PFSK-1 (cell line): ENCODE results near the gene KIN.

Experiments
- FOXP2 ChIP-seq: optimal IDR thresholded peaks from 2 replicates; pipeline ENCODE3; 2011; ENCODE audit warnings: borderline replicate concordance, control low read depth, inconsistent platforms; ENCODE audit not compliant: insufficient read depth; ENCODE audit errors: extremely low read length, extremely low read depth
- POLR2AphosphoS5 ChIP-seq: IDR thresholded peaks from 2 replicates; pipeline ENCODE4 v1.6.1; 2012; ENCODE audit warnings: low read depth, mild to moderate bottlenecking, control low read depth, low read length, moderate library complexity
- SIN3A ChIP-seq: IDR thresholded peaks from 2 replicates; pipeline ENCODE4 v1.6.1; 2012; ENCODE audit warnings: mild to moderate bottlenecking, low read length, moderate library complexity, borderline replicate concordance; ENCODE audit not compliant: insufficient read depth
- TAF1 ChIP-seq: IDR thresholded peaks from 2 replicates; pipeline ENCODE4 v1.6.1; 2012; ENCODE audit warnings: low read length, control low read depth, borderline replicate concordance; ENCODE audit not compliant: insufficient read depth
- TF ChIP-seq, protein P1 (sequence below), 2 experiments: IDR thresholded peaks; 2 replicates each; pipeline versions ENCODE4 v1.6.1 to v1.8.0; 2011 to 2012; ENCODE audit warnings: low read depth in 2 of 2, low read length in 2 of 2, control low read depth in 1 of 2, inconsistent platforms in 1 of 2, mild to moderate bottlenecking in 1 of 2, moderate library complexity in 1 of 2; ENCODE audit not compliant: insufficient read depth in 1 of 2

KIN gene

DNA sequence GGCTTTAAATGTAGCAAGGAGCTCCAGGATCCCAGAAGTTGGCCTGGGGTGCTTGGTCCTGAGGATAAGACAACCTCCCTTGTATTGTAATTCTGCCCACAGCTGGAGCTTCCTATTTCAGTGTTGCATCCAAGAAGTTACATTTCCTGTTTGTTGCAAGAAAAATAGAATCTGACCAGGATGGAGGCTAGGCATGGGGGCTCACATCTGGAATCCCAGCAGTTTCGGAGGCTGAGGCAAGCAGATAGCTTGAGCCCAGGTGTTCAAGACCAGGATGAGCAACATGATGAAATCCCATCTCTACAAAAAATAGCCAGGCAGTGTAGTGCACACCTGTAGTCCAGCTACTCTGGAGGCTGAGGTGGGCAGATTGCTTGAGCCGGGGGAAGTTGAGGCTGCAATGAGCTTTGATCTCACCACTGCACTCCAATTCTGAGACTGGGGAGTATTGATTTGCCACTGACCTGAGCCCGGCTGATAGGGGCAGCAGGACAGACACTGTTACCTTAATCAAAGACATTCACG lies 85.4 kb downstream of the KIN start:
- TF ChIP-seq TAF1 (no peak), POLR2AphosphoS5 (no peak), SIN3A (no peak), FOXP2 (no peak)
- TF ChIP-seq, protein P1, sequence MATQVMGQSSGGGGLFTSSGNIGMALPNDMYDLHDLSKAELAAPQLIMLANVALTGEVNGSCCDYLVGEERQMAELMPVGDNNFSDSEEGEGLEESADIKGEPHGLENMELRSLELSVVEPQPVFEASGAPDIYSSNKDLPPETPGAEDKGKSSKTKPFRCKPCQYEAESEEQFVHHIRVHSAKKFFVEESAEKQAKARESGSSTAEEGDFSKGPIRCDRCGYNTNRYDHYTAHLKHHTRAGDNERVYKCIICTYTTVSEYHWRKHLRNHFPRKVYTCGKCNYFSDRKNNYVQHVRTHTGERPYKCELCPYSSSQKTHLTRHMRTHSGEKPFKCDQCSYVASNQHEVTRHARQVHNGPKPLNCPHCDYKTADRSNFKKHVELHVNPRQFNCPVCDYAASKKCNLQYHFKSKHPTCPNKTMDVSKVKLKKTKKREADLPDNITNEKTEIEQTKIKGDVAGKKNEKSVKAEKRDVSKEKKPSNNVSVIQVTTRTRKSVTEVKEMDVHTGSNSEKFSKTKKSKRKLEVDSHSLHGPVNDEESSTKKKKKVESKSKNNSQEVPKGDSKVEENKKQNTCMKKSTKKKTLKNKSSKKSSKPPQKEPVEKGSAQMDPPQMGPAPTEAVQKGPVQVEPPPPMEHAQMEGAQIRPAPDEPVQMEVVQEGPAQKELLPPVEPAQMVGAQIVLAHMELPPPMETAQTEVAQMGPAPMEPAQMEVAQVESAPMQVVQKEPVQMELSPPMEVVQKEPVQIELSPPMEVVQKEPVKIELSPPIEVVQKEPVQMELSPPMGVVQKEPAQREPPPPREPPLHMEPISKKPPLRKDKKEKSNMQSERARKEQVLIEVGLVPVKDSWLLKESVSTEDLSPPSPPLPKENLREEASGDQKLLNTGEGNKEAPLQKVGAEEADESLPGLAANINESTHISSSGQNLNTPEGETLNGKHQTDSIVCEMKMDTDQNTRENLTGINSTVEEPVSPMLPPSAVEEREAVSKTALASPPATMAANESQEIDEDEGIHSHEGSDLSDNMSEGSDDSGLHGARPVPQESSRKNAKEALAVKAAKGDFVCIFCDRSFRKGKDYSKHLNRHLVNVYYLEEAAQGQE (IDR thresholded peaks at IDR 0.05; ENCODE audit: insufficient read depth in 1 of 2, low read depth in 2 of 2, low read length in 2 of 2) = no peak

DNA sequence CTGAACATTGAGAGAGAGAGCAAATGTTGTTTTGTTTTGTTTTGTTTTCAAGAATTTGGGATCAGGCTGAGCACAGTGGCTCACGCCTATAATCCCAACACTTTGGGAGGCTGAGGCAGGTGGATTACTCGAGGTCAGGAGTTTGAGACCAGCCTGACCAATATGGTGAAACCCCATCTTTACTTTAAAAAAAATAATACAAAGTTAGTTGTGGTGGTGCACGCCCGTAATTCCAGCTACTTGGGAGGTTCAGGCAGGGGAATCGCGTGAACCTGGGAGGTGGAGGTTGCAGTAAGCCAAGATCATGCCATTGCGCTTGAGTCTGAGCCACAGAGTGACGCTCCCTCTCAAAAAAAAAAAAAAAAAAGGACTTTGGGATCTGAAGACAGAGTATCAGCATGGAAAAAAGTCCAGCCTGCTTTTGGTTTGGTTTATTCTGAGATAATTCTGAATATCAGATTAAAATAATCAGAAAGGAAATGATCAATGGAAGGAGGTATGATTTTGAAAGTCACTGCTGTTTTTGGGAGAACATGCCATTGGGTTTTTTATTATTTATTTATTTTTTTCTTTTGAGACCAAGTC lies 86.5 kb downstream of the KIN start:
- TF ChIP-seq, protein P1 (IDR thresholded peaks at IDR 0.05; ENCODE audit: insufficient read depth in 1 of 2, low read depth in 2 of 2, low read length in 2 of 2) = no peak
- no peak for TF ChIP-seq FOXP2
- TF ChIP-seq POLR2AphosphoS5 = no peak
- TF ChIP-seq SIN3A = no peak
- TF ChIP-seq TAF1 = no peak
